Osteocyte (in vitro differentiated cells): ENCODE results near the gene PKP1. TPM values are rescaled to one million over a fixed set of nuclear protein-coding genes. Genes with fewer than 3 reads are reported as not detected.

ENCODE experiments used
- DNase-seq: peaks from one replicate; pipeline ENCODE4 v3.0.0; 2021; ENCODE audit warnings: mixed read lengths; ENCODE audit not compliant: unreplicated experiment; ENCODE audit errors: extremely low spot score
- H3K27ac Mint-ChIP-seq: one replicate; pipeline ENCODE4 v1.8.0; 2021; ENCODE audit warnings: mild to moderate bottlenecking, mixed read lengths; ENCODE audit not compliant: unreplicated experiment
- H3K27me3 Mint-ChIP-seq: one replicate; pipeline ENCODE4 v1.8.0; 2021; ENCODE audit warnings: mixed read lengths; ENCODE audit not compliant: unreplicated experiment
- H3K36me3 Mint-ChIP-seq: one replicate; pipeline ENCODE4 v1.8.0; 2021; ENCODE audit warnings: mixed read lengths; ENCODE audit not compliant: unreplicated experiment
- H3K4me1 Mint-ChIP-seq: one replicate; pipeline ENCODE4 v1.8.0; 2021; ENCODE audit warnings: mixed read lengths; ENCODE audit not compliant: unreplicated experiment
- H3K4me3 Mint-ChIP-seq: one replicate; pipeline ENCODE4 v1.8.0; 2021; ENCODE audit warnings: mild to moderate bottlenecking, moderate library complexity, mixed read lengths; ENCODE audit not compliant: unreplicated experiment
- H3K9me3 Mint-ChIP-seq: one replicate; pipeline ENCODE4 v1.8.0; 2021; ENCODE audit warnings: mixed read lengths; ENCODE audit not compliant: unreplicated experiment
- total RNA-seq: library from RNA; stranded (reverse); gene quantifications from 2 replicates; pipeline ENCODE4 v1.2.1, GENCODE V29; 2021
- TF ChIP-seq, protein P1 (sequence below): fragments of 200-600 bp; sonication (generic); IDR thresholded peaks from 2 replicates; pipeline ENCODE4 v1.5.0; 2021; ENCODE audit warnings: antibody characterized with exemption, mild to moderate bottlenecking, moderate library complexity

PKP1 gene
- total RNA-seq, 1 donor from 2014 or later = not detected

DNA sequence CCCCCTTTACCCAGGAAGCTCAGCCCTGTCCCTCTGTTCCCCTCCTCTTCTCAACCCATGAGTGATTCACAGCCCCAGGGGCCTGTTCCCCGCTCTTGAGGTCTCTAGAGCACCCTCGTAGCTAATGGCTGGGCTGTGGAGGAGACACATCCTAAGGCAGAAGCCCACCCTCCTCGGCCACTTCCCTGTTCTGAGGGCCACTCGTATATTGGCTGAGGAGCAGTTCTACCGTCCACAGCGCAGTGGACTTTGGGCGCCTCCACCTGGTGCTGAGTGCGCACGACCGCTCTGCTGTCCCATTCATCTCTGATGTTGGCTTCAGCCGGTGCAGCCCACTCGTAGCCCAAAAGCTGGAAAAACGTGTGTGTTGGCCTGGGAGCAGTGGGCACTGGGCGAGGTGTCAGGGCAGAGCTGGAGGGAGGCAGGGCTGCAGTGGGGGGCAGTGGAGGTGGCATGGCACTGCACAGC is 24.5 kb upstream of the PKP1 start:
- H3K27me3 Mint-ChIP-seq = no peaks in the 10 kb centered on the region
- TF ChIP-seq, protein P1, sequence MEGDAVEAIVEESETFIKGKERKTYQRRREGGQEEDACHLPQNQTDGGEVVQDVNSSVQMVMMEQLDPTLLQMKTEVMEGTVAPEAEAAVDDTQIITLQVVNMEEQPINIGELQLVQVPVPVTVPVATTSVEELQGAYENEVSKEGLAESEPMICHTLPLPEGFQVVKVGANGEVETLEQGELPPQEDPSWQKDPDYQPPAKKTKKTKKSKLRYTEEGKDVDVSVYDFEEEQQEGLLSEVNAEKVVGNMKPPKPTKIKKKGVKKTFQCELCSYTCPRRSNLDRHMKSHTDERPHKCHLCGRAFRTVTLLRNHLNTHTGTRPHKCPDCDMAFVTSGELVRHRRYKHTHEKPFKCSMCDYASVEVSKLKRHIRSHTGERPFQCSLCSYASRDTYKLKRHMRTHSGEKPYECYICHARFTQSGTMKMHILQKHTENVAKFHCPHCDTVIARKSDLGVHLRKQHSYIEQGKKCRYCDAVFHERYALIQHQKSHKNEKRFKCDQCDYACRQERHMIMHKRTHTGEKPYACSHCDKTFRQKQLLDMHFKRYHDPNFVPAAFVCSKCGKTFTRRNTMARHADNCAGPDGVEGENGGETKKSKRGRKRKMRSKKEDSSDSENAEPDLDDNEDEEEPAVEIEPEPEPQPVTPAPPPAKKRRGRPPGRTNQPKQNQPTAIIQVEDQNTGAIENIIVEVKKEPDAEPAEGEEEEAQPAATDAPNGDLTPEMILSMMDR = no peak
- no peaks in the 10 kb centered on the region for H3K36me3 Mint-ChIP-seq
- peak; percentile 71 for DNase-seq
- H3K4me3 Mint-ChIP-seq = no peak overlapping the region
- H3K4me1 Mint-ChIP-seq = peaks cover 8% of the 10 kb centered on the region
- H3K27ac Mint-ChIP-seq = no peak overlapping the region
- H3K9me3 Mint-ChIP-seq = no peaks in the 10 kb centered on the region

DNA sequence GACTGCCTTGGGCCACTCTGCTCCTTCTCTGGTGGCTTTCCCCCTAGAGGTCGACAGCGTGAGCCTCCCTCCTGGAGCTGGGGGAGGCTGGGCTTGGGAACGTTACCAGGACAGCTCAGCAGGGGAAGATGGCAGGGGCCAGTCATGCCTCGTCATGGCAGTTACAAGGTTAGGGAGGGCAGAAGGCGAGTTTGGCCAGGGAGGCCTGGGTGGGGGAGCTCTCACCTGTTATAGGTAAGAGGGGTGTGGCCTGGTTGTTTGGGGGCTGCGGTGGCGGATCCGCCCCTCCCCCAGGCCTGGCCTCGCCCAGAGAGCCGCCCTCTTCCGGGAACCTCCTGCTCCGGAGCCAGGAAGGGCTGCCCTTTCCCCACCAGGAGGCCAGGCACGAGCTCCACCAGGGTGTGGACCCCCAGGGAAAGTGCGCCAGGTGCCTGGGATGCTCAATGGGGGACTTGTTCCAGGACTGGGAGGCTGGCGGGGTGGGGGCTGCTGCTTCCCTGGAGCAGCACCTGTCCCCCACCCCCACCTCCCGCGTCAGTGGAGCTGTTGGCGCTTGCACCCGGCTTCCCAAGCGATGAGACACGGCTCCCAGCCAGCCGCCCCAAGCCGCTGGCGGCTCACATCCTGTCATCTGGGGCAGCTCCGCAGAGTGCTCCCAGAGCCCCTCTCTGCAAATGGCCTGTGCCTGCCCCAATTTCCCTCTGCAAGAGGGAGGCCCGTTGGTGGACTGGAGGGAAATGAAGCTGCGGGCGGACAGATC is 23.6 kb upstream of the PKP1 start:
- DNase-seq = peak; percentile 83
- Mint-ChIP-seq H3K27ac (no peak overlapping the region), H3K27me3 (no peaks in the 10 kb centered on the region), H3K4me3 (no peak overlapping the region), H3K4me1 (peaks cover 5% of the 10 kb centered on the region), H3K9me3 (no peaks in the 10 kb centered on the region), H3K36me3 (no peaks in the 10 kb centered on the region)
- TF ChIP-seq, protein P1 = no peak

DNA sequence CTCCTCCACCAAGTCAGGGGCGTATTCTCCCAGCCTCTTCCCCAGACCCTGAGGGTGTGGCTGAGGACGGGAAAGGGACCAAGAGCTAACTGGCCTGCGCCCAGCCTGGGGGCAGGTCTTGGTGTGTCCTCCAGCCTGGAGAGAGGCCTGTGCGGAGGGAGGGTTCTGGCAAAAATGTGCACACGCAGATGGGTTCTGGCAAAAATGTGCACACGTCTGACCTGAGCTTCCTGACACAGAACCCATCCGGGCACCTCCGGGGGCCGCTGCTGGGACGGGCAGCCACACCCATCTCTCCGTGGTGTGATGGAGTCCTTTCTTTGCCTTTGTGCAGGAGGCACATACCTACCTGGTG is 23.1 kb upstream of the PKP1 start:
- Mint-ChIP-seq H3K4me3 (no peak overlapping the region), H3K9me3 (no peaks in the 10 kb centered on the region)
- DNase-seq = peak; percentile 75

DNA sequence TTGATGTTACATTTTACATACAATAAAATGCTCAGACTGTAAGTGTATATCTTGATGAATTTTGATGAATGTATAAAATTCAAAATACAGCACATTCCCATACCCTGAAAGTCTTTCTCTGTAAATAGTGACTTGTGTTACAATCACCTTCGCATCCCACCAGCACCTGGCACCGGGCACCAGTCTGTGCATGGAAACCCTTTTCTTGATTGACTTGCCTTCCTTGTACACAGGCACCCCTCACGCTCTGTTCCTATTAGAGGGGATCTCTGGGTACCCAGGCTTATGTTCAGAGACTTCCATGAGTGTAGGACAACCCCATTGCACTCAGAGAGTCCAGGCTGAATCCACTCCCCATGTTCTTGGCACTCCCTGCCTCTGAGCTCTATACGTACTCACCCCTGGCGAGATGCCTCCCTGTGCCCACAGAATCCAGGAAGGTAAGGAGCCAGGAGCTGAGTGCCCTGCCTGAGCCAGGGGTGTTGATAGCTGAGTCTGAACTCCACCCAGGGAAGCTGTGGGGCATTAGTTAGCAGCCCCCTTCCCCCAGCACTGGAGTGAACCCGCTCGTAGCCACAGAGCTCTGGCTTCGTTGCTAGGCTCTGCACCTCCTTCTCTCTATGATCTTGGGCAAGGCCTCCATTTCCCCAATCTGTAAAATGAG is 22.5 kb upstream of the PKP1 start:
- Mint-ChIP-seq H3K27me3 (no peaks in the 10 kb centered on the region), H3K4me3 (no peak overlapping the region), H3K9me3 (no peaks in the 10 kb centered on the region), H3K27ac (no peak overlapping the region), H3K4me1 (peaks cover 11% of the 10 kb centered on the region), H3K36me3 (no peaks in the 10 kb centered on the region)
- peak; percentile 68 for DNase-seq
- TF ChIP-seq, protein P1 = no peak

More for the DNA sequence above, 23.1 kb upstream of the PKP1 start:
- Mint-ChIP-seq H3K4me1 (peaks cover 6% of the 10 kb centered on the region), H3K36me3 (no peaks in the 10 kb centered on the region), H3K27ac (no peak overlapping the region), H3K27me3 (no peaks in the 10 kb centered on the region)
- TF ChIP-seq, protein P1 = no peak

DNA sequence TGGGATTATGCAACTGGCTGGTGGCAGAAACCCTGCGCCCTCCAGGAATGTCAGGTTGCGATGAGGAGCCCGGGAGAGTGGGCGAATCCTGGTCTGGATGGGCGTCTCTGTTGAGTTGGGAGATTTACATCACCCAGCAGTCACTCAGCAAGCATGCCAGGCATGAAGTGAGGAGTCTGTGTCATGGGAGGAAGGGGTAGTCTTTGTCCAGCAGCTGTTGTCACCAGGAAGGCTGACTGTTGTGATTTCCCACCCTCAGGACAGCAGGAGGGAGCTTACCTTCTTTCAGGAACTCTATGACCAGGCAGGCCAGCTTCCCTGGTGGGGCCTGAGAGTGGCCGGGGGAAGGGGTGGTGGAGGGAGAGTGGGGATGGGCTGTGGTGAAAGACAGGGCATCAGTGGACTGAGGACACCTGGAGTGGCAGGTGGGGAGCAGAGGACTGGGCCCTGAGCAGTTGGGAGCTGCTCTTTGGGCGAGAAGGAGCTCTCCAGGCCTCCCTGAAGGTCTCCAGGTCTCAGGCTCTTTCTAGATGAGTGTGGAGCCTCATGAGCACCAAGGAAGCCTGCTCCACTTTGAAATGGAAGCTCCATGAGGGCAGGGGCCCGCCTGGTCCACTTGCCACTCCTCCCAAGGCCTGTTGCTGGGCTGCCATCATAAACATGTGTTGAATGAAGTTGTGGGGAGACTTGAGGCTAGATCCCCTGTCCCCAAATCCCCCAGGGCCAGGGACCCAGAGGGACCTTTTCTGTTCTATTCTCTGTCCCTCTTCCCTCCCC is 21.3 kb upstream of the PKP1 start:
- Mint-ChIP-seq H3K36me3 (no peaks in the 10 kb centered on the region), H3K27me3 (no peaks in the 10 kb centered on the region), H3K9me3 (no peaks in the 10 kb centered on the region), H3K27ac (no peak overlapping the region), H3K4me3 (no peak overlapping the region), H3K4me1 (peaks cover 21% of the 10 kb centered on the region)
- peak; percentile 62 for DNase-seq
- TF ChIP-seq, protein P1 = no peak
